Superior temporal gyrus (tissue), 1 donor: ENCODE data around the gene DARS1.
"Not testable (repeated sequence)": the region's sequence is repeated elsewhere in the genome, so short reads cannot be mapped to it uniquely, and the experiment has no call there.

ENCODE experiments used
- DNase-seq: peaks from one replicate; pipeline ENCODE4 v3.0.0-alpha.2; 2016; ENCODE audit errors: extremely low spot score

DARS1 gene

GRCh38 chr2:135945526-135945925 lies 39.9 kb downstream of the DARS1 start:
- DNase-seq: no peak

DNA sequence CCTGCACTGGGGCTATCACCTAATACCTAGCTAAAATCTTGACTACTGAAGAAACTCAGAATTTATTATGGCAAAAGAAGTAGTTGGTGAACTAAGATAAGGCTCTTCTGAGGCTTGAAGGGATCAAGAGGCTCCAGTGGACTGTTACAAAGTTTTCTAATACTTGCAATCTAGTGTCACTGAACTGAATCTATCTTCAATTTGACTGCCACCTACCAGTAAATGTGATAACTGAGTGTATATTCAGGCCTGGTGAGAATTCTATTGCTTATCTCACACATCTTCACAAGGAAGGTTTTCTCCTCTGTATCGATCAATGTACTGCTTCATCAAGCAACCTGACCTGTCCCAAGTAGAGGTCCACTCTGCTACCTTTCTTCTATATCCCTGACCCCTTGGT lies 40.8 kb downstream of the DARS1 start:
- no peak for DNase-seq

DNA sequence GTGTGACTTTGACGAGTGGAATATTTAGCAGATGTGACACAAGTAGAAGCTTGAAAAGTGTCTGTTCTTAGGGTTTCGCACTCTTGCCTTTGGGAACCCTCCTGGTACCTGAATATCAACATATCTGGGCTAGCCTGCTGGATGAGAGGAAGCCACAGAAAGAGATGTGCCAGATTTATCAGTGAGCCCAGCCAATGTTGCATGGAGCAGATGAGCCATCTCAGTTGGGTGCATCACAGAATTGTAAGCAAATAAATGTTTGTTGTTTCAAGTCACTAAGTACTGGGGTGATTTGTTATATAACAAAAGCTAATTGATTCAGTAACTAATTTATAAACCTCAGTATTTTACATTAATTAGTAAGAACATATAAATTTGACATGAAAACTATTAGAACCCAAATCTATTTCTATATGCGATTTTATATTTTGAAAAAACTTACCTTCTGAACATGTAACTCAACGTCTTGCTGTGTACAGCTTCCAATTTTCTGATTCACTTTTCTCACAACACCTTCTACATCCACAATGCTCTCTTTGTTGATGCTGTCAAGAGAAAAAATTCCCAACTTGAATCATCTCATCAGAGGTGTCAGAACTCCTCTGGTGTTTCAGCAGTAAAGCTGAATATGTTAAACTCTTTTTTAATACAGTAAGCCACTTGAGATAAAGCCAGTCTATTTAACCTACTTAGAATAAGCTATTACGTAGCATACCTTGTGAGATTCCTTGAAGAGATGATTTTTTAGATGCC lies 42.3 kb downstream of the DARS1 start:
- no peak for DNase-seq

GRCh38 chr2:135936524-135936923 lies 48.9 kb downstream of the DARS1 start:
- DNase-seq: no peak

DNA sequence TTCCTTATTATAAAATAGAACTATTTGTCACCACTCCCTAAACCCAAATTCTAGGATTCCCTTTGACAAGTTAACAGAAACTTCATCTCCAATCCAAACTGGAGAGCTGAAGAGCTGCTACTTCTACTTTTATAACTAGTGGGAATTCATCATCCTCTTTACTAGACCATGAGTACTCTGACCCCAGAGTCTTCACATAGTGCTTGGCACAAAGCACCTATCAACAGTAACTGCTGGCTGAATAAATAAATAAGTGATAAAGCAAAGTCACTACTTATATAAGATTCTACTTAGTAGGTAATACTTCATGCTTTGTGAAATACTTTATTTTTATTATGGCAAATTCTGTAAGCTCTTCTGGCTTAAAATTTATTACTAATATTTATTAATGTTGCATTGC lies 49.5 kb downstream of the DARS1 start:
- DNase-seq: no peak

DNA sequence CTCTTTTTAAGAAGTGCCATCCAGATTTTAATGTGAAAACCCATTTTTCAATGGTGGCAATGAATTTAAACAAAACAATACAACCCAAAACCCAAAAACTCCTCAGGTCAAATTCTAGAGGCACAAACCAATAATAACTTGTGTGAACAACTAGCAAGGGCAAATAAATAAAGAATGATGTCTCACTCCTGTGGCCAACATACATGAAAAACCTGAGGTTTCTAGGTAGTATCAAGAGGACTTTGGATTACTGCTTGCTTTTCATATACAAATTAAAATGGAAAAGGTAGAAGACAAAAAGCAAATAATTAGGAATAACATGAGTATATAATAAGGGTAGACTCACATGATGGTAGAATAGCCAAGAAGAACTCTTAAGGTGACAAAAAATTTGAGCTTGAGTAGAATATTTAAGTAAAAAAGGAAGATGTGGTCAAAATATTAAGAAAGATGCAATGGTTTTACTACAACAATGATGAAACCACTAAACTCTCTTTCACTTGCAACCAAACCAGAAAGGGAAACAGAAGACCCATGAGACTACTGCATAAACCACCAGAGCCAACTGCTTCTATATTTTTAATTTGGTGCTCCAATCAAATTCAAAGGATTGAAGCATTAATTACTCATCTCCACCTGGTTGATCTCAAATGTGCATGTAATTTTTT lies 53.5 kb downstream of the DARS1 start:
- DNase-seq: no peak

GRCh38 chr2:135926605-135927004 lies 58.8 kb downstream of the DARS1 start:
- no peak for DNase-seq

GRCh38 chr2:135925571-135925970 lies 59.9 kb downstream of the DARS1 start:
- DNase-seq: no peak

DNA sequence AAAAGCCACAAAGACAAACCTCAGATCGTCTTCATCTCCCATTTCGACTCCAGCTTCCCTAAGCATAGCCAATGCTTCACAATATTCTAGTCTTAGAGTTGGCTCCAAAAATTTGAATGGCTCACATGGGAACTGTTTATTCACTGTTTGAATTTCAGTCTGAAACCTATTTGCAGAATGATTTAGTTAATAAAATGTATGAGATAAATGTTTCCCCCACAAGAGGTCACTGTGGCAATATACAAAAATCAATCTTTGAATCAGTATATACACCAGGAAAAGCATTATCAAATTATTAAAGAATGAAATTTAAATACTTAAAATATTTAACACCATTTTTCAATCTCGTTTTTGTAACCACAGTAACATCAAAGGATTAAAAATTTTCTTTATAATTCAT lies 69.2 kb downstream of the DARS1 start:
- DNase-seq: peak; percentile 90

DNA sequence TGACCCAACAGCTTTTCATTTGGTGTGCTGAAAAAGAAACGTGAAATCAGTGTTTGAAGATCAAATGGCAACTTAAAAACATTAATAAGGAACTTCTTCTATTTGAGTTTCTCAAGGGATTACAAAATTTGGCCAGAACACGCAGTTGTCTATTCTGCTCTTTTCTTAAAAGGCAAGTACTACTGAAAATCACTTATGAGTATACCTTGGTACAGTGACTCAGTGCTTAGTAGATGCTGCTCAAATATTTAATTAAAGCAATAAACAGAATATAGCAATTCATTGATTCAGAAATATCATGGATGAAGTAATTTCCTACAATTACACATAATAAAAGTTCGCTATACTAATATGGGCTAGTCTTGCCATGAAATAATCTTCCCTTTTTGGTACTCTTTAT lies 70.9 kb downstream of the DARS1 start:
- no peak for DNase-seq

DNA sequence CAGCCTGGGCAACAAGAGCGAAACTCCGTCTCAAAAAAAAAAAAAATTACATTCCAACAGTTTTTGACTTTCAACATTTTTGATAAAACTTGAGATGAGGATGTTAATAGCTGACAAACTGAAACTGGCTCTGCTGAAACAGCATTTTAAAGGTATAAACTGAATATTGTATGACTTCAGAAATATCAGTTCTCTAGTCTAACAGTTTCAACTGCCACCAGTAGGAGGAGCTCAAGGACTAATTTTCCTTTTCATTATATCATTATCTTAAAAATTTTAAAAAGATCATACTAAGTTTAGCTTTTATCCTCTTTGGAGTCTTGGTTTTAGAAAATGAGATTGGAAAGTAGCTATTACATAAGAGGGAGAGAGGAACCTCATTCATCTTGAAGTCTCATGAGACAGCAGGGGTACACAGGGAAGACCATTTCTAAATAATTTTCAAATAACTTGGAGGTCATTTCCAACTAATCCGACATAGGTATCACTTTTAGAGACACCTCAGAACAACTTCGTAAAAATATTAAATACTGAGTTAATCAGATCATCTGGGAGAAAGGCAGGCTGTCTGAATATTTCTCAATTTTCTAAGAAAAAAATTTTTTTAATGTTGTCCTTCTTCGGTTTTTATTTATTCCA lies 71.6 kb downstream of the DARS1 start:
- peak; percentile 84 for DNase-seq

GRCh38 chr2:135909976-135910375 lies 75.5 kb downstream of the DARS1 start:
- DNase-seq: no peak

DNA sequence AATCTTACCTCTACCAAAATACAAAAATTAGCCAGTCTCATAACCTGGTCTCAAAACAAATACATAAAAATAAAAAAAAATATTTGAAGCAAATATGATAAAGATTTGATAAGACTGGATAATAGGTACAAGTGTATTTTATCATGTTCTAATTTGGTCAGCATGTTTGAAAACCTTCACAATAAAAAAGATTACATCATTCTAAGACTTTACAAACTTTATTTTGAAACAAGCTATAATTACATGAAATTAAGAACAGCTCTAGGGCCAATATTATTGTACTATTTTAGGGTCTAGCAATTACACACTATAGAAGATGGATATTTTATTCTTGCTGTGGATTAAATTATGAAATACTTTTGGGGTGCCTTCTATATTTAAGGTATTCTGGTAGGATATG lies 79.7 kb downstream of the DARS1 start:
- no peak for DNase-seq

GRCh38 chr2:135904341-135904989 lies 81.0 kb downstream of the DARS1 start:
- DNase-seq: no peak

DNA sequence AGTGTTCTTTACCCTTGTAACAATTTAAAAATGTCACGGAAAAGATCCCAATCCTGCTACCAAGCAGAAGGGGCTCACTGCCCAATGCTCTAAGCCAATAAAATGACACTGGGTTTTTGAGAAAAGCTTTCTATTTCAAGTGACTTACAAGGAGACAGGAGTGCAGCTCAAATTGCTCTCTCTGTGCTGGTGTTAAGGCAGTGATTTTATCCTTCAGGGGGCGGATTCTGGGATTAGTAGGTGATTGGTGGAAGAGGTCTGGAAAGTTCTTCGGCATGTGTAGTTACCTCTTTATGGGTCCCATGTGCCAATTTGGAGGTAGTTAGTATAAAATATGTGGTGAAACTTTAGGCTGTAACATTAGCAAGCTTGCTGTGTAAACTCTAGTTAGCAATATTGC lies 81.8 kb downstream of the DARS1 start:
- no peak for DNase-seq

GRCh38 chr2:135899567-135899966 lies 85.9 kb downstream of the DARS1 start:
- no peak for DNase-seq

- DNase-seq: no peak
Measured at GRCh38 chr2:135898234-135898786, 87.1 kb downstream of the DARS1 start.

DNA sequence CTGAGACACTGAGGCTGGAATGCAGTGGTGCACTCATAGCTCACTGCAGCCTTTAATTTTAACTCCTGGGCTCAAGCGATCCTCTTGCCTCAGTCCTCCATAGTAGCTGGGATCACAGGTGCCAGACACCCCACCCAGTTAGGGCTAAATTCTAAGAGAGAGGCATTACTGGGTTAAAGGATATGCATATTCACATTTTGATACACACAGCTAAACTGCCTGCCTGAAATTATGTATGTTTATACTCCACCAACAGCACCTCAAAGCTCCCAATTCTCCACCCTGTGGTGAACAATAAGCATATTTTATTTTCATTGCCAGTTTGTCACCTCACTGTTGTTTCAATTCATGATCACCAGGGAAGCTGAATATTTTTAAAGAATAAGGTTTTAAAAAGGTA lies 90.5 kb downstream of the DARS1 start:
- DNase-seq: no peak

DNA sequence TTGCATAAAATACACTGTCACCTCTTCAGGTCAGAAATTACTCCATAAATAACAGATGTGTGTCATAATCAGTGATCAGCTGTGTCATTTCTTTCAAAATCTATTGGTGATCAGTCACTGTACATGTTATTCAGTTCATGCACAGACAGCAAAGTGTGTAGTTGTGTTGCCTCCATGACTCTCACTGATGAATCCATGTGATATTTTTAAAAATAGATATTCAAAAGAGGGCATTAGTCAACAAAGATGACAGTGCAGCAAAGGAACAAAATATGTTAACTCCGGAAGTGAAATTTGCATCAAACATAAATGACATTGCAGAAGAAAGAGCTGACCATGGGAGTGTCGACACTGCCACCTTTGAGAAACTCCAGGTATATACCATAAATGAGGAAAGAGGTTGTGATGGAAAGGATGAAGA lies 92.0 kb downstream of the DARS1 start:
- DNase-seq: no peak

- DNase-seq: no peak
Measured at GRCh38 chr2:135890835-135891234, 94.6 kb downstream of the DARS1 start.

GRCh38 chr2:135890149-135890548 lies 95.3 kb downstream of the DARS1 start:
- no peak for DNase-seq

DNA sequence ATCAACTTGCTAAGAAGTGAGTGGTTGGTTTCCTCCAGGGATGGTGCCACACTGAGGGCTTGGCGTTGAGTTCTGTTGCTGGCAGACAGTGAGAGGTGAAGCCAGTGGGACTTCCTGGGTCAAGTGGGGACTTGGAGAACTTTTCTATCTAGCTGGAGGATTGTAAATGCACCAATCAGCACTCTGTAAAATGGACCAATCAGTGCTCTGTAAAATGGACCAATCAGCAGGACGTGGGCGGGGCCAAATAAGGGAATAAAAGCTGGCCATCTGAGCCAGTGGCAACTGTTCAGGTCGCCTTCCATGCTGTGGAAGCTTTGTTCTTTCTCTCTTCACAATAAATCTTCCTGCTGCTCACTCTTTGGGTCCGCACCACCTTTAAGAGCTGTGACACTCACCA lies 96.8 kb downstream of the DARS1 start:
- DNase-seq: not testable (repeated sequence)
